ENCODE data around the gene TMEM86B.

DNA sequence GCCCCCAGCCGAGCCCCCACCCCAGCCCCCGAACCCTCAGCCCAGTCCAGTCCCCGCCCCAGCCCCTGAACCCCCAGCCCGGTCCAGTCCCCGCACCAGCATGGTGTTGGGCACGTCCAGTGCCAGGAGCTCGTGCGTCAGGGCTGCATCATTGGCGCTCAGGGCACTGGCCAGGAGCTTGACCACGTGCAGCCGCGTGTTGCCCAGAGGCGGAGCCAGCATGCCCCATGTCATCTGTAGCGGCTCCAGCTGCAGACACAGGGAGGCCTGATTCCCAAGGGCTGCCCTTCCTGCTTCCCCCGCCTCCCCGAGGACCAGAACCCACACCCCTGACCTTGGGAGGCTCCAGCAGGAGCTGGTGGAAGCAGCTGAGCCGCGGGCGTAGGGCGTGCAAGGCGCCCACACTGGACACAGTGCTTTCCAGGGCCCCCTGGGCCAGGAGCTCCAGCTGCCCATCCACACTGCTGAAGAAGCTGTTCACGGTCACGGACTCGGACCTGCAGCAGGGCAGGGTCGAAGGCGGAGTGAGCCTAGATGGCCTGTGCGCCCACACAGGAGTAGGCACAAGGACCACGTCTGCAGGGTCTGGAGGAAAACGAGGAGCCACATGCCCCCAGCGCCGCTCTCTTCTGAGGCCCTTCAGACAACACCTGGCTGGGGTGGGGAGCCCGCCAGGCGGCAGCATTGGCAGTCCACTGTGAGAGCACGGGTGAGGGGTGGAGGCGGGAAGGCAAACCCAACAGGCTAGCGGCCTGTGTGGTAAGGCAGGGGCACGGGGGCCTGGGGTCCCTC lies 12.8 kb upstream of the TMEM86B start:
- TF ChIP-seq CTCF (optimal IDR thresholded peaks at IDR 0.05 in 1 of 3, IDR thresholded peaks at IDR 0.05 in 1 of 3, conservative IDR thresholded peaks at IDR 0.05 in 1 of 3; ENCODE audit: extremely low read depth in 1 of 3, insufficient read depth in 2 of 3, low read length in 3 of 3) (no peak), EZH2 (IDR thresholded peaks at IDR 0.05; ENCODE audit: low read length) (no peak)
